WI38 (cell line): ENCODE measurements around the gene ZNF550.

Experiments
- H3K4me3 ChIP-seq: 2 replicates; pipeline ENCODE4 v1.5.1; 2011; ENCODE audit warnings: low read depth, mild to moderate bottlenecking, control low read depth, low read length
- TF ChIP-seq, protein P1 (sequence below): IDR thresholded peaks from 2 replicates; pipeline ENCODE4 v1.5.1; 2012; ENCODE audit warnings: low read depth, mild to moderate bottlenecking, control low read depth, low read length

ZNF550 gene

DNA sequence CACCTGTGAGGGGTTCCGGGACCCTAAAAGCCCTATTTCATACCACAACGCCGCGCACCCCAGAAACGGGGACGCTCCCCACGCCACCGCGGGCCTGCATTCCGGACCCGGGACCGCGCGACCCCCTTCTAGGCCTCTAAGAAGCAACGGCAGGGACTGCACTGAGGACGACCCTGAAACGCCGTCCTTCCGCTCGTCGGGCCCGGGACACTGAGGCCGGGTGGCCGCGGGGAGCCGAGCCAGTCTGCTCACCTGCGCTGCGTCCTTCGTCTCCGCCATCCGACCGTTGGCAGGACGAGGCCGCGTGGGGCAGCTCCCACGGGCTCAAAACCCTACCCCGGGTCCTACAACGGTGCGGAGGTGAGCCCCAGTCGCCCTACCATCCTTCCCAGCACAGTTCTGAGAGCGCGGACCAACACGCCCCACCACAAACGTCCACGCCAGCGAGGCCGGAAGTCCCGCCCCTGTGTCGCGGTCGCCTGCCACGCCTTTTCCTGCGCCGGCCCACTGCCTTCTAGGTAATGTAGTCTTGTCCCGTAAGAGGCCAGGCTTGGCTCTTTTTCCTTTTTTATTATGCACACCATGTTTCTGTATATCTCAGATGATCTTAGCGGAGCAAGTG lies at the start of gene ZNF550:
Gene ZNF550 (minus strand): TSS at position 460 of the 622 bp plus-strand sequence. CDS start 181 bp downstream, at position 279.
- TF ChIP-seq, protein P1, sequence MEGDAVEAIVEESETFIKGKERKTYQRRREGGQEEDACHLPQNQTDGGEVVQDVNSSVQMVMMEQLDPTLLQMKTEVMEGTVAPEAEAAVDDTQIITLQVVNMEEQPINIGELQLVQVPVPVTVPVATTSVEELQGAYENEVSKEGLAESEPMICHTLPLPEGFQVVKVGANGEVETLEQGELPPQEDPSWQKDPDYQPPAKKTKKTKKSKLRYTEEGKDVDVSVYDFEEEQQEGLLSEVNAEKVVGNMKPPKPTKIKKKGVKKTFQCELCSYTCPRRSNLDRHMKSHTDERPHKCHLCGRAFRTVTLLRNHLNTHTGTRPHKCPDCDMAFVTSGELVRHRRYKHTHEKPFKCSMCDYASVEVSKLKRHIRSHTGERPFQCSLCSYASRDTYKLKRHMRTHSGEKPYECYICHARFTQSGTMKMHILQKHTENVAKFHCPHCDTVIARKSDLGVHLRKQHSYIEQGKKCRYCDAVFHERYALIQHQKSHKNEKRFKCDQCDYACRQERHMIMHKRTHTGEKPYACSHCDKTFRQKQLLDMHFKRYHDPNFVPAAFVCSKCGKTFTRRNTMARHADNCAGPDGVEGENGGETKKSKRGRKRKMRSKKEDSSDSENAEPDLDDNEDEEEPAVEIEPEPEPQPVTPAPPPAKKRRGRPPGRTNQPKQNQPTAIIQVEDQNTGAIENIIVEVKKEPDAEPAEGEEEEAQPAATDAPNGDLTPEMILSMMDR = no peak
- peak within 1 kb of the TSS; percentile 97 for H3K4me3 ChIP-seq

DNA sequence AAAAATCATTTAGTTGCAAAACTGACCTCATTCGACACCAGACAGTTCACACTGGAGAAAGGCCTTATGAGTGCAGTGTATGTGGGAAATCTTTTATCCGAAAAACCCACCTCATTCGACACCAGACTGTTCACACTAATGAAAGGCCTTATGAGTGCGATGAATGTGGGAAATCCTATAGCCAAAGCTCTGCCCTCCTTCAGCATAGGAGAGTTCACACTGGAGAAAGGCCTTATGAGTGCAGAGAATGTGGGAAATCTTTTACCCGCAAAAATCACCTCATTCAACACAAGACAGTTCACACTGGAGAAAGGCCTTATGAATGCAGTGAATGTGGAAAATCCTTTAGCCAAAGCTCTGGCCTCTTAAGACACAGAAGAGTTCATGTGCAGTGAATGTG lies 47.3 kb upstream of the ZNF550 start:
- no peak overlapping the region for H3K4me3 ChIP-seq
- TF ChIP-seq, protein P1 = no peak

DNA sequence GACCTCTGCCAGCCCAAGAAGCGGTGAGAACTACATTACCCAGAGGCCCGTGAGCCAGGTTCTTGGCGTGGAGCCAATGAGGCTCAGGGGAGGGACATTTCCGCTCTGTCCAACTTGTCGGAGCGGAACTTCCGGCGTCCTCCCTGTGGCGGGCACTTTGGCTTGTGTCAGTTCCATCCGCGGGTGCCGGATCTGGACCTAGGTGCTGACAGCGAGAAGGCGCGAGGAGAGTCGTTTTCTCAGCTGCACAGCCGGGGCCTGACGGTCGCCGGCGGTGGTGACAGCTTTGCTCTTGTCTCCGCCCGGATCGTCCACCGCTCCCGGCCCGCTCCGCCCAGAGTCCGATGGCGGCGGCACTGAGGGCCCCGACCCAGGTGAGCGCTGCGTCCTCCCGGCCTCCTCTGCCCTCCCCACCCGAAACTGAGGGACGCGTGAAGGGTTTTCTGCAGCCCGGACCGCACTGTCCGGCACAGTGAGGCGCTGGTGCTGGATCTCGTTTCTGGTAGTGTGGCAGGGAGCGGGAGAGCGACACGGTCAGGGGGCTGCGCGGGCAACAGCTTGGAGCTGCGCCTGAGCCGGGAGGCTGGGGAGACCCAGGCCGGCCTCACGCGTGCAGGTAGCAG lies 40.2 kb upstream of the ZNF550 start, which contains the start of gene ZNF530:
Gene ZNF530 (plus strand): TSS at position 125 of the 623 bp plus-strand sequence. CDS start 4,461 bp downstream, outside the sequence.
- H3K4me3 ChIP-seq = peak within 1 kb of the TSS; percentile 83
- TF ChIP-seq, protein P1 = no peak

DNA sequence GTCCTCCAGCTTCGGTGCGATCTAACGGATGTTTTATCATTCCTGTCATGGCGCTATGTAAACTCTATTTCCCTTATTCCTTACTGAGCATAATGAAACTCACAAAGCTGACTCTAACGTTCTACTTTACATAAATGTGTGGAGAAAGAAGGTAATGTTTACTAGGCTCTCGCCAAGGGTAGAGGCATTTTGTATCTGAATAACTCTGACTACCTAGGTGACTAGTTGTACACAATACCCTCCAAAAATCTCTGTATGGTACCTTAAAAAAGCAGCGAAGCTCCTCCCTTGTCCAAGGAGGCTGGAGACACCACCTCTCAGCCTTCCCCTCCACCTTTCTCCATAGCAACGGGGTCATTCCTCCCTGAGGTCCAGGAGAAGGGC lies 39.7 kb upstream of the ZNF550 start:
- TF ChIP-seq, protein P1 = no peak
- H3K4me3 ChIP-seq = peak overlapping the region; percentile 83

DNA sequence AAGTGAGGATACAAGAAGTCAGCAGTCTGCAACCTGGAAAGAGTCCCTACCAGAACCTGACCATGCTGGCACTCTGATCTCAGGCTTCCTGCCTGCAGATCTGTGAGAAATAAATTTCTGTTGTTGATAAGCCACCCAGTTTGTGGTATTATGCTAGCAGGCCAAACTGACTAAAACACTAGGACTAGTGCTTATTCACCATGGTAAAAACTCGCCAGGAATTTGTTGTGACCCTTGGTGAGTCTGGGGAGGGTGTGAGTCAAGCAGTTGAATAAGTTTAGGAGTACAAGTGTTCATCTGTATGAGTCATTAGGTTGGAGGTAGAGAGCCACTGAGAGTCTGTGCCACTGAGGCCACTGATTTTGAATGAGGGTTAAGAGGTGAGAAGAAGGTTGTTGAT lies 27.9 kb upstream of the ZNF550 start:
- TF ChIP-seq, protein P1 = no peak
- H3K4me3 ChIP-seq = no peak overlapping the region

DNA sequence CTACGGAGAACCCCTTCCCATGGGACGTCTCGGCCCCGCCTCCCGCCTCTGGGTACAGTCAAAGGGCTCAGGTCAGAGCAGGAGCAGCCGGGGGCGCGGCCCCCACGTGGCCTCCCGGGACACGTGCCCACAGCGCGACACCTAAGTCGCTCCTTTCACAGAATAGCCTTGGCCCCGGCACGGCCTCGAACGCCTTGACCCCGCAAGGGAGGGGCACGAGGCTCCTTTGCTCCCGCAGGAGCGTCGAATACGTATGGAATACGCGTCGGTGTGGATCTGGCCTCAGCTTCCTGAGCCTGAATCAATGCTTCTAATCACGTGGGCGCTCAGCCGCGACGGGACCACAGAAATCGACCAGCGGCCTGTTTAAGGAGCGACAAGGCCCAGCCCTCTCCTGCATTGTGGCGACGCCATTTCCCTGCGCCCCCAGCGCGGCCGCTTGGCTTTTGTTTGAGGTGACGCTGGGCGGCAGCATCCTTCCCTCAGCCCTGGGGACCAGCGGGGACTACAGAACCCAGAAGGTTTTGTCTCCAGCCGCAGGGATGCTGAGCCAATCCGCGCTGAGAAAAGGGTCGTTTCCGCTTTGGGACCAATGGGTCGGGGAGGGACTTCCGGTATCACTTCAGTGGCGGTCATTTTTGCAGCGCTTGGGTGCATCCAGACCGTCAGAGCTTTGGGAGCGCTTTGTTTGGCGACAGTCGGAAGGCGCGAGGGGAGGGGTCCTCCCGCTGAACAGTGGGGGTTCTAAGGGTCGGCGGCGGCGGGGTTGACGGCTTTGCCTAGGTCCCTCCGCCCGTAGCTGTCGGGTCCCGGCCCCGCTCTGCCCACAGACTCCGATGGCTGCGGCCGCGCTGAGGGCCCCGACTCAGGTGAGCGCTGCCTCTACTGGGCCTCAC lies 24.1 kb upstream of the ZNF550 start, which contains the start of gene ZIK1:
Gene ZIK1 (plus strand): TSS at position 625 of the 896 bp plus-strand sequence. CDS start 212 bp downstream, at position 837.
- H3K4me3 ChIP-seq = peak within 1 kb of the TSS; percentile 89

More for the DNA sequence above, 24.1 kb upstream of the ZNF550 start, which contains the start of gene ZIK1:
- TF ChIP-seq, protein P1 = no peak
